T-cell (primary cell): Measurements from ENCODE around the gene MYEOV. TPM values are rescaled to one million over a fixed set of nuclear protein-coding genes. Genes with fewer than 3 reads are reported as not detected.

Source experiments
- ATAC-seq, 4 experiments: fragments of 200-7000 bp in 3 of 4; fragments of 150-1000 bp in 1 of 4; cut with Tn5 transposase; replicated peaks in 1 of 4; 1 replicate in 3 of 4; 2 replicates in 1 of 4; pipeline ENCODE4 v1.10.0; 2021; ENCODE audit warnings: moderate library complexity in 3 of 4, mild to moderate bottlenecking in 2 of 4, moderate number of reproducible peaks in 1 of 4
- CTCF ChIA-PET, 2 donors: fragments of 300-600 bp; sonication (Branson Sonifier 250); formaldehyde crosslinking; loops; one replicate each; lab custom pipeline; 2022; ENCODE audit warnings: antibody characterized with exemption in 2 of 2; lab: Charles Lee
- POLR2A ChIA-PET, 2 donors: fragments of 300-600 bp; sonication (Branson Sonifier 250); formaldehyde crosslinking; loops; one replicate each; lab custom pipeline; 2022; ENCODE audit warnings: antibody characterized with exemption in 2 of 2; lab: Charles Lee
- DNase-seq, 35 experiments: peaks; one replicate each; pipeline versions ENCODE4 v3.0.0 to v3.0.0-alpha.2; 2013 to 2023
- H3K27ac ChIP-seq: one replicate; pipeline ENCODE4 v1.5.1; 2013; ENCODE audit warnings: low read length
- H3K27me3 ChIP-seq, 2 experiments: replicated peaks in 1 of 2; 1 replicate in 1 of 2; 2 replicates in 1 of 2; pipeline versions ENCODE4 v1.6.1 to v1.7.0; 2013; ENCODE audit warnings: low read length in 1 of 2, mixed read lengths in 1 of 2; ENCODE audit not compliant: control insufficient read depth in 2 of 2, insufficient read depth in 2 of 2; ENCODE audit errors: extremely low read depth in 1 of 2
- H3K36me3 ChIP-seq, 2 donors: 1 replicate in 1 of 2; 2 replicates in 1 of 2; pipeline versions ENCODE4 v1.6.1 to v1.7.0; 2013; ENCODE audit warnings: low read length in 1 of 2; ENCODE audit not compliant: control insufficient read depth in 2 of 2, insufficient read depth in 1 of 2; ENCODE audit errors: extremely low read depth in 1 of 2
- H3K4me1 ChIP-seq, 2 experiments: 1 replicate in 1 of 2; 2 replicates in 1 of 2; pipeline versions ENCODE4 v1.6.1 to v1.7.0; 2013; ENCODE audit warnings: low read length in 2 of 2, mixed read lengths in 1 of 2; ENCODE audit not compliant: insufficient read depth in 2 of 2, control insufficient read depth in 1 of 2; ENCODE audit errors: extremely low read depth in 1 of 2
- H3K4me3 ChIP-seq, 2 donors: 1 replicate in 1 of 2; 2 replicates in 1 of 2; pipeline versions ENCODE4 v1.5.1 to v1.7.0; 2013; ENCODE audit warnings: mild to moderate bottlenecking in 2 of 2, low read length in 1 of 2, moderate library complexity in 1 of 2; ENCODE audit not compliant: control insufficient read depth in 1 of 2; ENCODE audit errors: extremely low read depth in 1 of 2
- H3K9me3 ChIP-seq: 2 replicates; pipeline ENCODE4 v1.7.0; 2013
- H3K27ac Mint-ChIP-seq, 2 donors: one replicate each; pipeline ENCODE4 v1.8.0; 2020 to 2021; ENCODE audit warnings: mild to moderate bottlenecking in 2 of 2, mixed read lengths in 2 of 2
- H3K27me3 Mint-ChIP-seq, 2 donors: one replicate each; pipeline ENCODE4 v1.8.0; 2021 to 2022; ENCODE audit warnings: mixed read lengths in 2 of 2
- H3K36me3 Mint-ChIP-seq: one replicate; pipeline ENCODE4 v1.8.0; 2021; ENCODE audit warnings: mixed read lengths
- H3K4me1 Mint-ChIP-seq, 3 donors: one replicate each; pipeline ENCODE4 v1.8.0; 2020 to 2022; ENCODE audit warnings: mixed read lengths in 3 of 3, mild to moderate bottlenecking in 1 of 3
- H3K4me3 Mint-ChIP-seq, 3 donors: one replicate each; pipeline ENCODE4 v1.8.0; 2020 to 2022; ENCODE audit warnings: mild to moderate bottlenecking in 3 of 3, mixed read lengths in 3 of 3, moderate library complexity in 3 of 3
- H3K9me3 Mint-ChIP-seq, 3 donors: one replicate each; pipeline ENCODE4 v1.8.0; 2020 to 2022; ENCODE audit warnings: mixed read lengths in 3 of 3
- WGBS: methylation state at CpG from one replicate; pipeline ENCODE4 v1.1.5; 2013; ENCODE audit warnings: missing lambda C conversion rate; ENCODE audit not compliant: insufficient coverage; 5-methylcytosine and 5-hydroxymethylcytosine counted together
- total RNA-seq, 35 experiments: library from RNA in 6 of 35; stranded (reverse) in 6 of 35; fragments of 120-200 nt in 1 of 35; gene quantifications; one replicate each; pipeline versions ENCODE4 v1.2.1 to v1.2.4 and lab custom pipeline; 2013 to 2026

MYEOV gene
- total RNA-seq, 5 donors from 2014 or later (not counting 1 experiment from before 2014, with no cell fraction given), result 0.22 to 0.98 (median 0.50) TPM; not detected in 2

DNA sequence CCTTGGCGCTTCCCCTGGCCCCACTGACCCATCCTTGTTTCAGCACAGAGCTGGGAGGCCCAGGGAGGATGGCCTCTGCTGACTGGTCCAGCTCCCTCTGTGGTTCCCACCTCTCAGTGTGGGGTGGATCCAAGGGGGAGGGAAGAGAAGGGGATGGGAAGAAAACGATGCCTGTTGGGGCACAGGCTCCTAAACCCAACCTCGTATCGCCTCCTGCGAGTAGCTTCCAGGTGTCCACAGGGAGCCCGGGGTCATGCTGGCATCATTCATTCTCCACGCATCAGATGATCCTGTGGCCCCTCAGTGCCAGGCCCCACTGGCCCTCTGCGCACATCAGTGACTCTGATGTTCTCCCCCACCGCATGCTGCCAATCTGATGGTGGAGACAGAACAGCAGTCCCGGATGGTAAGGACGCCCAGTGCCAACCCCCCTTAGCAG lies 5.1 kb downstream of the MYEOV start:
- Histone ChIP-seq H3K27ac (no peak overlapping the region), H3K36me3 (no peaks in the 10 kb centered on the region), H3K27me3 (no peaks in the 10 kb centered on the region), H3K4me3 (no peak overlapping the region), H3K4me1 (peaks cover 31 to 58% of the 10 kb centered on the region in 2 experiments), H3K9me3 (no peaks in the 10 kb centered on the region)
- ChIA-PET CTCF (no interaction called here), POLR2A (no interaction called here)
- Mint-ChIP-seq H3K27me3 (no peaks in the 10 kb centered on the region), H3K4me1 (peaks cover 50 to 66% (median 64%) of the 10 kb centered on the region in 3 donors), H3K9me3 (no peaks in the 10 kb centered on the region), H3K4me3 (peak overlapping the region in 1 of 3 donors; percentile 78), H3K36me3 (no peaks in the 10 kb centered on the region), H3K27ac (no peak overlapping the region)
- ATAC-seq, result no peak
- no peak for DNase-seq
- 90% methylated on average over 9 of the region's 11 CpGs for WGBS

DNA sequence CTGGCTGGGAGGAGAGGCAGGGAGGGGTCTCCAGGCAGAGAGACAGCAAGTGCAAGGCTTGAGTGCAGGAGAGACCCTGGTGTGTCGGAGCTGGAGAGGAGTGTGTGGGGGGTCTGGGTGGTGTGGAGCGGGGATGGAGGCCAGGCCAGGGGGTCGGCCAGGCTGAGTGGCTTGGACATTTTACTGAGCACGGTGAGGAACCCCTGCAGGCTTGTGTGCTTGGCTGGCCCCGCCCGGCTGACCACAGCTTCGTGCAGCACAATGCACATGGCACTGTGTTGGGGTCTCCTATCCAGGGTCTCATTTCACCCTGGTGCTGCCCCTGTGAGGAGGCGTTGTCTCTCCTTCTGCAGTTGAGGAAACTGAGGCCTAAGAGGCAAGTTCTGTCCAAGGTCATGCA lies 5.6 kb downstream of the MYEOV start:
- Mint-ChIP-seq H3K9me3 (no peaks in the 10 kb centered on the region), H3K27me3 (no peaks in the 10 kb centered on the region), H3K27ac (no peak overlapping the region), H3K36me3 (no peaks in the 10 kb centered on the region), H3K4me1 (peaks cover 47 to 64% (median 61%) of the 10 kb centered on the region in 3 donors), H3K4me3 (no peak overlapping the region)
- ChIA-PET POLR2A (no interaction called here), CTCF (no interaction called here)
- DNase-seq, result no peak
- ATAC-seq, result no peak
- Histone ChIP-seq H3K9me3 (no peaks in the 10 kb centered on the region), H3K36me3 (no peaks in the 10 kb centered on the region), H3K27me3 (no peaks in the 10 kb centered on the region), H3K27ac (no peak overlapping the region), H3K4me3 (no peak overlapping the region), H3K4me1 (peaks cover 31 to 53% of the 10 kb centered on the region in 2 experiments)
- WGBS, result 92% methylated on average over 8 of the region's 8 CpGs

DNA sequence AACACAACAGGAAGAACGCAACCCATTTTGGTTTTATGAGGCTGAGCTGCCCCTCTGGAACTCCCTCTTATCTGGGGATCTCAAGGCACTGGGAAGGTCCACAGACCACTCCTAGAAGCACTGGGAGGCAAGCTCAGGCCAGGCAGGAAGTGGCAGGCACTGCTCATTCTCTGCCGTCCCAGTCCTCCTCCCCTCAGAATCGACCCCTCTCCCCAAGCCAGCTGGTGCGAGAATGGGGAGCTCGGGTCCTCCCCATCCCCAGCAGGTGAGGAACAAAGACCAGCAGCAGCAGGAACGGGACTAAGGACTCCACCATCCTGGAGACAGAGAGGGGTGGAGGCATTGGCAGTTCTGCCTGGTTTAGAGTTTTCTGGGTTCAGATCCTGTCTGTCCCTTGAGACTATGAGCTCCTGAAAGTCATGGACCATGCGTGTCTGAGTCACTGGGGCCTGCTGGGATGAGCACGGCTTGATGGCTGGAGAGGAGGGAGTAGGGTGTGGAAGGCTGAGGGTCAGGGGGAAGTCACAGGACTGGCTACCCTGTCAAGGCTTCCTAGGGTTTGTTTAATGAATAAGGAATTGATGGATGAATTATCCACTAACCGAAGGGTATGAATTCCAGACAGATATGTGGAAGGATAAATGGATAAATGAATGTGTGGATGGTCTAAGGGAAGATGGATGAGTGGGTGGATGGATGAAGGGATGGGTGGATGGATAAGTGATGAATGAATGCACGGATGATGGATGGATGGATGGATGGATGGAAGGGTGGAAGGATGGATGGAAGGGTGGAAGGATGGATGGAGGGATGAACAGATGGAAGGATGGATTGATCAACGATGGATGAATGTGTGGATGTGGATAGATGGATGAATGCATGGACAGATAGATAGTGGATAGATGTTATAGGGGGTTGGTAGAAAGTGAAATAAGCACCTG lies 6.4 kb downstream of the MYEOV start:
- H3K4me3 Mint-ChIP-seq, result no peak overlapping the region
- CTCF ChIA-PET, result no interaction called here
- POLR2A ChIA-PET, result no interaction called here
- ATAC-seq (no peak), DNase-seq (no peak)
- Histone ChIP-seq H3K27ac (no peak overlapping the region), H3K4me1 (peaks cover 28 to 45% of the 10 kb centered on the region in 2 experiments), H3K9me3 (no peaks in the 10 kb centered on the region), H3K36me3 (no peaks in the 10 kb centered on the region), H3K4me3 (no peak overlapping the region), H3K27me3 (no peaks in the 10 kb centered on the region)
- no peaks in the 10 kb centered on the region for H3K9me3 Mint-ChIP-seq
- H3K27me3 Mint-ChIP-seq, result no peaks in the 10 kb centered on the region
- H3K27ac Mint-ChIP-seq, result peak overlapping the region in 1 of 2 donors; percentile 36
- 87% methylated on average over 7 of the region's 11 CpGs for WGBS
- H3K4me1 Mint-ChIP-seq, result peaks cover 41 to 60% (median 57%) of the 10 kb centered on the region in 3 donors
- no peaks in the 10 kb centered on the region for H3K36me3 Mint-ChIP-seq

DNA sequence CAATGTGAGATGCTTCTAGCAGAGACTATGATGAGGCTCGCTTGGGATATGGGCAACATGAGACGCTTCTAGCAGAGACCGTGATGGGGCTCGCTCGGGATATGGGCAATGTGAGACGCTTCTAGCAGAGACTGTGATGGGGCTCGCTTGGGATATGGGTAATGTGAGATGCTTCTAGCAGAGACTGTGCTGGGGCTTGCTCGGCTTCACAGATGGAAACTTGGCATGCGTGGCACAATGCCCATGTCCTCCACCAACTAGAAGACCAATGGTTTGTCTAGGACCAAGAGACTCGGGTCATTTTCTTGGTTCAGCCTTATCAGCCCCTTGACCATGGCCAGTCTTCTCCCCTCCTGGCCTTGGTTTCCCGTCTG lies 7.1 kb downstream of the MYEOV start:
- ATAC-seq (no peak), DNase-seq (no peak)
- 100% methylated on average over 7 of the region's 11 CpGs for WGBS
- H3K4me1 ChIP-seq, result peaks cover 25 to 38% of the 10 kb centered on the region in 2 experiments
- Mint-ChIP-seq H3K27me3 (no peaks in the 10 kb centered on the region), H3K27ac (no peak overlapping the region), H3K36me3 (no peaks in the 10 kb centered on the region), H3K4me3 (no peak overlapping the region), H3K9me3 (no peaks in the 10 kb centered on the region), H3K4me1 (peaks cover 35 to 54% (median 50%) of the 10 kb centered on the region in 3 donors)
- ChIA-PET POLR2A (no interaction called here), CTCF (no interaction called here)
- H3K36me3 ChIP-seq, result no peaks in the 10 kb centered on the region
- H3K27ac ChIP-seq, result no peak overlapping the region
- no peaks in the 10 kb centered on the region for H3K9me3 ChIP-seq
- H3K27me3 ChIP-seq, result no peaks in the 10 kb centered on the region
- no peak overlapping the region for H3K4me3 ChIP-seq

DNA sequence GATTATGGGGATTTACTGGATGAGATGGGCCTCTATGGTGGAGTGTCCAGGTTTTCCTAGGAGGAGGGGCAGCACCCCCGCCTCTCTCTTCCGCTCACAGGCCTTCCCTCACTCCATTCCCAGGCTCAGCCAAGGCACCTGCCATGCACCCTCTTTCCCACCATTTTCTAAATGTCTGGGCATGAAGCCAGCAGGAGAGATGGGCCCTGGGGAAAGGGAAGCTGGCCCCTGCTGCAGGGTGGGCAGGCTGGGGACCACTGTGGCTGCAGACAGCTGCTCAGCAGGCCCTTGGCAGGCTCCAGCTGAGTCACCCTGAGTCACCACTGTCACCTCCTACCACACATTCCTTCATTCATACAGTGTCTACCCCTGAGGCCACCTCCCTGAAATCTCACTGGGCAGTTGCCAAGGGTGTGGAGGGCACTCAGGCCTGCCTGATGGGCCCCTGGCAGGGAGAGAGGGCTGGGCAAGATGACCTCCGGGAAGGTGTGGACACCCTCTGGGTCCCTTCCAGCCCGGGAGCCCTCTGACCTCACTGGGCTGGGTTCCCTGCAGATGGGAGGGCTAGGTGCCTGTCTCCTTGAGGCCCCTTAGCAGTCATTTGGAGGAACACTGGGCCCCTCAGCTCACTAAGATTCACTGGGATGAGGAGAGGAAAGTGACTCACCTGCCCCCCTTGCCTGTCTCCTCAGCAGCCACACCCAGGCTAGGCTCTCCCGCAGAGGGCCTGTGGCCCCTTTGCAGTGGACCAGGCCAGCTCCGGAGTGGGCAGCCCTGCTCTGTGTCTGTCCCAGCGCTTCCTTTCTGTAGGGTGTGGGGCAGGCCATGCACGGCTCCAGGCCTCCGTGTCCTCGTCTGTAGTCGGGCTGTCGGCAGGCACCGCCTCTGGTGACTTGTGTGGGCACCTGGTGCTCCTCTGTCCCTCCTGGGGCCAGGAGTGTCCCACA lies 7.8 kb downstream of the MYEOV start:
- H3K4me1 Mint-ChIP-seq, result peaks cover 28 to 48% (median 43%) of the 10 kb centered on the region in 3 donors
- ATAC-seq (no peak), DNase-seq (no peak)
- Histone ChIP-seq H3K9me3 (no peaks in the 10 kb centered on the region), H3K27ac (no peak overlapping the region), H3K4me1 (peaks cover 18 to 31% of the 10 kb centered on the region in 2 experiments), H3K36me3 (no peaks in the 10 kb centered on the region), H3K4me3 (no peak overlapping the region), H3K27me3 (no peaks in the 10 kb centered on the region)
- H3K27me3 Mint-ChIP-seq, result no peaks in the 10 kb centered on the region
- no peak overlapping the region for H3K27ac Mint-ChIP-seq
- ChIA-PET CTCF (no interaction called here), POLR2A (no interaction called here)
- H3K4me3 Mint-ChIP-seq, result no peak overlapping the region
- WGBS, result 95% methylated on average over 9 of the region's 13 CpGs
- H3K36me3 Mint-ChIP-seq, result no peaks in the 10 kb centered on the region
- H3K9me3 Mint-ChIP-seq, result no peaks in the 10 kb centered on the region

DNA sequence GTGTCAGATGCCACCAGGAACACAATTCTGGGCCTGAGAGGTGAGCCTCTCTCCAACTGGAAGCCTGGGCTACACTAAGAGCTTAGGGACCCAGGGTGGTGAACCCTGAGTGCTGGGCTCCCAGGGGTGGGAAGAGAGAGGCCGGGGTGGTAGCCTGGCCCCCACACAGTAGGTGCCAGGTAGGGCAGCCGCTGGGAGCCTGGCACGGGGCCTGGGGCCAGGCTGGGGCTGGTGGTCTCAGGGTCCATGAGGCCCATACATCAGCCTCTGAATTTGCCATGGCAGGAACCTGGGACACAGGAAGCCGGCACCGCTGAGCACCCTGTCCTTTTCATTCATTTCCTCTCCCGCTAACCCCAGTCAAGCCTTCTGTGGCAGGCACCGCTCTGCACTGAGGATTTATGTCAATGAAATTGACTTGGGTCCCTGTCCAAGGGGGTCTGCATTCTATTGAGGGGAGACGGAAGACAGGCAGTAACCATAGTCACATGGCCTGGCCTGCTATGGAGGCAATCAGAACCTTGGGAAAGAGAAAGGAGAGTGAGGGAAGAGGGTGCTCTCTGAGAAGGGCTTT lies 8.6 kb downstream of the MYEOV start:
- no peaks in the 10 kb centered on the region for H3K27me3 Mint-ChIP-seq
- H3K9me3 Mint-ChIP-seq, result no peaks in the 10 kb centered on the region
- ATAC-seq, result no peak
- H3K36me3 ChIP-seq, result no peaks in the 10 kb centered on the region
- no peak overlapping the region for H3K4me3 Mint-ChIP-seq
- no peak overlapping the region for H3K27ac ChIP-seq
- H3K27me3 ChIP-seq, result no peaks in the 10 kb centered on the region
- no peak overlapping the region for H3K27ac Mint-ChIP-seq
- POLR2A ChIA-PET, result no interaction called here
- H3K4me1 ChIP-seq, result peaks cover 10 to 23% of the 10 kb centered on the region in 2 experiments
- 77% methylated on average over 2 of the region's 8 CpGs for WGBS
- no peak overlapping the region for H3K4me3 ChIP-seq
- H3K9me3 ChIP-seq, result no peaks in the 10 kb centered on the region
- CTCF ChIA-PET, result no interaction called here
- peaks cover 20 to 40% (median 35%) of the 10 kb centered on the region in 3 donors for H3K4me1 Mint-ChIP-seq
- DNase-seq, result no peak
- no peaks in the 10 kb centered on the region for H3K36me3 Mint-ChIP-seq
